HG03196 (cell line): Measurements from ENCODE around the gene ADAM11.

Experiments used
- ATAC-seq: cut with Tn5 transposase; IDR thresholded peaks from one replicate; pipeline ENCODE4 v1.9.1; 2021; ENCODE audit not compliant: unreplicated experiment

ADAM11 gene

GRCh38 chr17:44775136-44775837 lies 16.5 kb downstream of the ADAM11 start:
- peak; percentile 73 for ATAC-seq

- no peak for ATAC-seq
Observed at GRCh38 chr17:44775838-44776621, 17.2 kb downstream of the ADAM11 start.

- ATAC-seq: no peak
Observed at GRCh38 chr17:44776628-44777393, 18.0 kb downstream of the ADAM11 start.

- ATAC-seq: no peak
Observed at GRCh38 chr17:44777394-44778348, 18.9 kb downstream of the ADAM11 start.

- no peak for ATAC-seq
Observed at GRCh38 chr17:44778656-44779210, 19.9 kb downstream of the ADAM11 start.

- no peak for ATAC-seq
Observed at GRCh38 chr17:44779211-44780025, 20.6 kb downstream of the ADAM11 start.

GRCh38 chr17:44780161-44780560 lies 21.4 kb downstream of the ADAM11 start:
- no peak for ATAC-seq

- ATAC-seq: no peak
Observed at GRCh38 chr17:44780845-44781480, 22.2 kb downstream of the ADAM11 start.

- ATAC-seq: no peak
Observed at GRCh38 chr17:44781551-44782325, 22.9 kb downstream of the ADAM11 start.

- no peak for ATAC-seq
Observed at GRCh38 chr17:44782326-44782850, 23.6 kb downstream of the ADAM11 start.

GRCh38 chr17:44785921-44786320 lies 27.1 kb downstream of the ADAM11 start:
- ATAC-seq: no peak

GRCh38 chr17:44786551-44787081 lies 27.8 kb downstream of the ADAM11 start:
- ATAC-seq: no peak

- no peak for ATAC-seq
Observed at GRCh38 chr17:44787271-44787940, 28.6 kb downstream of the ADAM11 start.

GRCh38 chr17:44788139-44788538 lies 29.4 kb downstream of the ADAM11 start:
- ATAC-seq: no peak

GRCh38 chr17:44792276-44792675 lies 33.5 kb downstream of the ADAM11 start:
- ATAC-seq: no peak

GRCh38 chr17:44793885-44794842 lies 35.4 kb downstream of the ADAM11 start:
- ATAC-seq: no peak
